Ishikawa (cell line): Measurements from ENCODE around the gene TLE7.

Experiments used
- CEBPB ChIP-seq: IDR thresholded peaks from 2 replicates; pipeline ENCODE4 v1.6.1; 2012
- CREB1 ChIP-seq: IDR thresholded peaks from 2 replicates; pipeline ENCODE4 v1.6.1; 2012; ENCODE audit warnings: low read depth
- EGR1 ChIP-seq: IDR thresholded peaks from 2 replicates; pipeline ENCODE4 v1.6.1; 2012
- EP300 ChIP-seq: IDR thresholded peaks from 2 replicates; pipeline ENCODE4 v1.6.1; 2012; ENCODE audit warnings: borderline replicate concordance
- FOXM1 ChIP-seq: IDR thresholded peaks from 2 replicates; pipeline ENCODE4 v1.6.1; 2012; ENCODE audit warnings: low read depth, borderline replicate concordance
- MAX ChIP-seq: IDR thresholded peaks from 2 replicates; pipeline ENCODE4 v1.6.1; 2012
- NFIC ChIP-seq: IDR thresholded peaks from 2 replicates; pipeline ENCODE4 v1.6.1; 2012
- RAD21 ChIP-seq: IDR thresholded peaks from 2 replicates; pipeline ENCODE4 v1.6.1; 2012; ENCODE audit warnings: low read depth
- REST ChIP-seq: IDR thresholded peaks from 2 replicates; pipeline ENCODE4 v1.6.1; 2012; ENCODE audit warnings: low read depth, mild to moderate bottlenecking
- TAF1 ChIP-seq: IDR thresholded peaks from 2 replicates; pipeline ENCODE4 v1.6.1; 2012; ENCODE audit warnings: low read depth, mild to moderate bottlenecking
- TCF12 ChIP-seq: IDR thresholded peaks from 2 replicates; pipeline ENCODE4 v1.6.1; 2012; ENCODE audit warnings: low read depth
- TEAD4 ChIP-seq: IDR thresholded peaks from 2 replicates; pipeline ENCODE4 v1.6.1; 2012
- USF1 ChIP-seq: IDR thresholded peaks from 2 replicates; pipeline ENCODE4 v1.6.1; 2012
- YY1 ChIP-seq: IDR thresholded peaks from 2 replicates; pipeline ENCODE4 v1.6.1; 2012; ENCODE audit warnings: low read depth
- ZBTB7A ChIP-seq: IDR thresholded peaks from 2 replicates; pipeline ENCODE4 v1.6.1; 2012; ENCODE audit warnings: low read depth

TLE7 gene

GRCh38 chr16:71426069-71426879, 15.6 kb downstream of the TLE7 start:
- TF ChIP-seq NFIC (no peak), YY1 (no peak), ZBTB7A (no peak), CREB1 (no peak), EGR1 (no peak), CEBPB (no peak), EP300 (no peak), MAX (no peak), TEAD4 (no peak), FOXM1 (no peak), RAD21 (no peak), REST (no peak), TAF1 (no peak)

- TF ChIP-seq NFIC: no peak
- TF ChIP-seq CEBPB: no peak
- no peak for TF ChIP-seq YY1
- TF ChIP-seq RAD21: no peak
- TF ChIP-seq TAF1: no peak
- no peak for TF ChIP-seq REST
- TF ChIP-seq EP300: no peak
- TF ChIP-seq TEAD4: no peak
- no peak for TF ChIP-seq ZBTB7A
- TF ChIP-seq USF1: no peak
- no peak for TF ChIP-seq CREB1
- no peak for TF ChIP-seq FOXM1
- TF ChIP-seq TCF12: no peak
- TF ChIP-seq MAX: no peak
- no peak for TF ChIP-seq EGR1
Measured at GRCh38 chr16:71425746-71426068, 16.1 kb downstream of the TLE7 start.

GRCh38 chr16:71424626-71425025, 17.2 kb downstream of the TLE7 start:
- TF ChIP-seq FOXM1 (no peak), ZBTB7A (no peak), REST (no peak), CREB1 (no peak), TEAD4 (no peak), CEBPB (no peak), EGR1 (no peak)

GRCh38 chr16:71423865-71424264, 18.0 kb downstream of the TLE7 start:
- no peak for TF ChIP-seq TAF1
- no peak for TF ChIP-seq YY1
- no peak for TF ChIP-seq MAX
- TF ChIP-seq RAD21: no peak
- no peak for TF ChIP-seq EP300
- TF ChIP-seq USF1: no peak
- no peak for TF ChIP-seq EGR1
- no peak for TF ChIP-seq ZBTB7A
- no peak for TF ChIP-seq FOXM1
- no peak for TF ChIP-seq TEAD4
- TF ChIP-seq TCF12: no peak
- TF ChIP-seq CEBPB: no peak
